Neuronal stem cell (in vitro differentiated cells): Measurements from ENCODE around the gene DZANK1.
A peak's percentile ranks its signal among the peaks of the same experiment; 100 is the strongest.

Experiments
- DNase-seq: peaks from one replicate; pipeline ENCODE4 v3.0.0-alpha.2; 2013; ENCODE audit warnings: low spot score
- H2AFZ ChIP-seq: one replicate; pipeline ENCODE4 v1.6.1; 2013; ENCODE audit warnings: mild to moderate bottlenecking, low read length, inconsistent platforms
- H2AK5ac ChIP-seq: 2 replicates; pipeline ENCODE4 v1.6.1; 2013; ENCODE audit warnings: low read depth, mild to moderate bottlenecking, inconsistent platforms, low read length, moderate library complexity, mixed read lengths
- H2BK120ac ChIP-seq: 2 replicates; pipeline ENCODE4 v1.6.1; 2013; ENCODE audit warnings: low read depth, mild to moderate bottlenecking, inconsistent platforms, low read length, moderate library complexity, mixed read lengths
- H2BK12ac ChIP-seq: one replicate; pipeline ENCODE4 v1.6.1; 2013; ENCODE audit warnings: low read length, inconsistent platforms
- H2BK15ac ChIP-seq: 2 replicates; pipeline ENCODE4 v1.6.1; 2013; ENCODE audit warnings: mild to moderate bottlenecking, low read length, inconsistent platforms, mixed read lengths
- H2BK5ac ChIP-seq: one replicate; pipeline ENCODE4 v1.6.1; 2013; ENCODE audit warnings: inconsistent platforms, mild to moderate bottlenecking, low read length, moderate library complexity
- H3K14ac ChIP-seq: one replicate; pipeline ENCODE4 v1.6.1; 2013; ENCODE audit warnings: low read length, inconsistent platforms
- H3K18ac ChIP-seq: 2 replicates; pipeline ENCODE4 v1.6.1; 2013; ENCODE audit warnings: low read length, inconsistent platforms
- H3K23ac ChIP-seq: 2 replicates; pipeline ENCODE4 v1.6.1; 2013; ENCODE audit warnings: low read depth, mild to moderate bottlenecking, mixed read lengths, low read length, inconsistent platforms; ENCODE audit not compliant: poor library complexity
- H3K27ac ChIP-seq: replicated peaks from 3 replicates; pipeline ENCODE4 v1.5.1; 2013; ENCODE audit warnings: low read length, inconsistent platforms
- H3K27me3 ChIP-seq, 3 experiments: 2 replicates each; pipeline ENCODE4 v1.6.1; 2013; ENCODE audit warnings: low read length in 3 of 3, mild to moderate bottlenecking in 2 of 3, inconsistent platforms in 1 of 3, low read depth in 1 of 3, mixed read lengths in 1 of 3, moderate library complexity in 1 of 3; ENCODE audit not compliant: control insufficient read depth in 3 of 3, insufficient read depth in 3 of 3
- H3K36me3 ChIP-seq, 2 donors: replicated peaks in 1 of 2; 2 replicates each; pipeline ENCODE4 v1.6.1; 2013; ENCODE audit warnings: low read length in 2 of 2; ENCODE audit not compliant: control insufficient read depth in 2 of 2, insufficient read depth in 2 of 2
- H3K4ac ChIP-seq: 2 replicates; pipeline ENCODE4 v1.6.1; 2013; ENCODE audit warnings: inconsistent platforms, mild to moderate bottlenecking, low read length, moderate library complexity
- H3K4me1 ChIP-seq, 2 donors: 1 replicate in 1 of 2; 2 replicates in 1 of 2; pipeline ENCODE4 v1.6.1; 2013; ENCODE audit warnings: low read length in 2 of 2, low read depth in 1 of 2; ENCODE audit not compliant: control insufficient read depth in 2 of 2, insufficient read depth in 1 of 2
- H3K4me2 ChIP-seq: one replicate; pipeline ENCODE4 v1.6.1; 2013; ENCODE audit warnings: mild to moderate bottlenecking, low read length, inconsistent platforms; ENCODE audit not compliant: insufficient read depth, poor library complexity, severe bottlenecking
- H3K4me3 ChIP-seq, 2 donors: 2 replicates each; pipeline ENCODE4 v1.5.1; 2013; ENCODE audit warnings: low read length in 2 of 2, mild to moderate bottlenecking in 2 of 2, inconsistent platforms in 1 of 2, moderate library complexity in 1 of 2
- H3K79me1 ChIP-seq: one replicate; pipeline ENCODE4 v1.6.1; 2013; ENCODE audit warnings: low read depth, mild to moderate bottlenecking, inconsistent platforms, low read length, moderate library complexity
- H3K9ac ChIP-seq: one replicate; pipeline ENCODE4 v1.6.1; 2013; ENCODE audit warnings: mild to moderate bottlenecking, low read depth, low read length, inconsistent platforms; ENCODE audit not compliant: poor library complexity
- H3K9me3 ChIP-seq, 2 donors: replicated peaks in 1 of 2; 2 replicates each; pipeline versions ENCODE3 to v1.6.1; 2013; ENCODE audit warnings: low read length in 2 of 2, mild to moderate bottlenecking in 2 of 2, inconsistent platforms in 1 of 2, low read depth in 1 of 2, mixed read lengths in 1 of 2, moderate library complexity in 1 of 2; ENCODE audit not compliant: control insufficient read depth in 2 of 2, insufficient read depth in 1 of 2
- H4K8ac ChIP-seq: one replicate; pipeline ENCODE4 v1.6.1; 2013; ENCODE audit warnings: low read depth, mild to moderate bottlenecking, inconsistent platforms, low read length, moderate library complexity
- H4K91ac ChIP-seq: one replicate; pipeline ENCODE4 v1.6.1; 2013; ENCODE audit warnings: low read length, low read depth, mild to moderate bottlenecking, inconsistent platforms; ENCODE audit not compliant: poor library complexity
- WGBS, 2 donors: extraction: QIAGEN DNeasy Blood & Tissue Kit; methylation state at CpG; one replicate each; pipeline ENCODE4 v1.1.7; 2013; ENCODE audit warnings: missing lambda C conversion rate in 2 of 2, mixed read lengths in 1 of 2; ENCODE audit not compliant: insufficient read length in 2 of 2, insufficient replicate concordance in 1 of 2; ENCODE audit errors: extremely low coverage in 2 of 2; 5-methylcytosine and 5-hydroxymethylcytosine counted together

The DZANK1 gene

DNA sequence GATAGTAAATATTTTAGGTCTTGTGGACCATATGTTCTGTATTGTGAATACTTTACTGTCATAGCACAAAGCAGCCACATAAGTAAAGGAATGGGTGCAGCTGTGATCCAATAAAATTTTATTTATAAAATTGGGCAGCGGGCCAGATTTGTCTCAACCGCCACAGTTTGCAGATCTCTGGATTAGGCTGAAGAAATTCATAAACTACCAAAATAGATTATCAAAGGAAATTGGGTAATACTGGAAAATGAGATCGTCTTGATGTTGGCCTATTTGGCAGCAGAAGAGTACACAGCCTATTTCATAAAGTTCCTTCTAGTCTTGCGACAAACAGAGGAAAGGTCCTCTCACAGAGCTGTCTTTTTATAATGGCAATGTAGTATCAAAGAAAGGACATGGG is 69.8 kb downstream of the DZANK1 start:
- Histone ChIP-seq H3K9me3 (no peaks in the 10 kb centered on the region), H2BK12ac (no peak overlapping the region), H3K27me3 (no peaks in the 10 kb centered on the region), H2BK5ac (no peak overlapping the region), H3K23ac (no peak overlapping the region), H3K79me1 (no peaks in the 10 kb centered on the region), H3K14ac (no peak overlapping the region), H3K36me3 (peaks cover 1 to 3% of the 10 kb centered on the region in 2 donors), H2BK15ac (no peak overlapping the region), H2AK5ac (no peak overlapping the region), H3K27ac (no peak overlapping the region), H3K18ac (no peak overlapping the region), H2BK120ac (no peak overlapping the region), H3K4ac (no peak overlapping the region), H4K91ac (no peak overlapping the region), H3K4me1 (peaks cover 2 to 14% of the 10 kb centered on the region in 2 donors), H2AFZ (no peak overlapping the region), H3K9ac (no peak overlapping the region), H3K4me2 (no peak overlapping the region), H4K8ac (no peak overlapping the region), H3K4me3 (no peak overlapping the region)
- no CpG with 5 or more reads among the region's 4 CpGs for WGBS, 2 donors
- DNase-seq, result no peak

DNA sequence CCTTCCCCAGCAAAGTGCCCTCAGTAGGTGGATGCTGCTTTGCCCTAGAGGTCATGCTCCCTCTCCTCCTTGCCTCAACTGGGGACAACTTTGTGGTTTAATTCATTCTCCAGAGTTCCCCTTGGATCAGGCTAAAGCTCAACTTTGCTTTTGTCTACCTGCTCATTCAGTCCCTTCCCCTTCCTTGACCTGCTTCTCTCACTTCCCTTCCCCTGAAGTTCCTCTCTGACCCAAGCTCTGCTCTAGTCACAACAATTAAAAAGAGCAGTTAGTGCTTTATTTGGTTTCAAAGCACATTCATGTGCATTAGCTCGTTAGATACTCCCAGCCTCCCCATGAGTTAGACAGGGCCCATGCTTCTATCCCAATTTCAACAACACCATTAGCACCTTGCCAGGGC is 71.3 kb downstream of the DZANK1 start:
- Histone ChIP-seq H2BK15ac (no peak overlapping the region), H3K4me2 (no peak overlapping the region), H3K4ac (no peak overlapping the region), H3K9me3 (no peaks in the 10 kb centered on the region), H3K4me3 (no peak overlapping the region), H2BK12ac (no peak overlapping the region), H4K91ac (no peak overlapping the region), H3K36me3 (peaks cover 3% of the 10 kb centered on the region in 2 donors), H3K27ac (no peak overlapping the region), H3K18ac (no peak overlapping the region), H2BK5ac (no peak overlapping the region), H3K27me3 (no peaks in the 10 kb centered on the region), H3K79me1 (no peaks in the 10 kb centered on the region), H2AFZ (no peak overlapping the region), H4K8ac (no peak overlapping the region), H3K9ac (no peak overlapping the region), H2BK120ac (peak overlapping the region; percentile 35), H3K14ac (no peak overlapping the region), H2AK5ac (no peak overlapping the region), H3K4me1 (peaks cover 2 to 14% of the 10 kb centered on the region in 2 donors), H3K23ac (no peak overlapping the region)
- no CpG with 5 or more reads among the region's 1 CpG for WGBS, 2 donors
- no peak for DNase-seq

DNA sequence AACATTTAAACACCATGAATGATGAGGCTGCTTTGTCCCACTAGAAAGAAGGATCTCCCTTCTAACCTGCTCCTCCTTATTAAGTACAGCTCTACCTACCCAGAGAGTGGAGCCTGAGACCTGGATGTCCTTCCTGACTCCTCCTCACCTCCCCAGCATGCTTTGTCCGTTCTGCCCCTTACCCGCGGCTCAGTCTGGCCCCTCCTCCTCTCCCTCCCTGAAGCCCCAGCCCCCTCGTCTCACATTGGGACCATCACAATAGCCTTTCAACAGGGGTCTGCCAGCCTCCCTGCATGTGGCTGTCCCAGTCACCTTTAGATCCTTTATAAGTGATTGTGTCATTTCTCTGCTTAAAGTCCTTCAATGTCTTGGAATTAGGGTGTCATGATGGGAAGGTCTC is 72.5 kb downstream of the DZANK1 start:
- H3K9me3 ChIP-seq, result no peaks in the 10 kb centered on the region
- no peak overlapping the region for H2AK5ac ChIP-seq
- no peak overlapping the region for H3K4me3 ChIP-seq
- peaks cover 3 to 6% of the 10 kb centered on the region in 2 donors for H3K36me3 ChIP-seq
- H3K79me1 ChIP-seq, result no peaks in the 10 kb centered on the region
- peaks cover 2 to 14% of the 10 kb centered on the region in 2 donors for H3K4me1 ChIP-seq
- no CpG with 5 or more reads among the region's 4 CpGs for WGBS, 2 donors
- H3K9ac ChIP-seq, result no peak overlapping the region
- no peak overlapping the region for H3K23ac ChIP-seq
- no peak for DNase-seq
- H2BK120ac ChIP-seq, result no peak overlapping the region
- no peak overlapping the region for H2BK12ac ChIP-seq
- H4K91ac ChIP-seq, result no peak overlapping the region
- no peak overlapping the region for H4K8ac ChIP-seq
- H3K14ac ChIP-seq, result no peak overlapping the region
- H3K18ac ChIP-seq, result no peak overlapping the region
- H3K27me3 ChIP-seq, result no peaks in the 10 kb centered on the region
- H2AFZ ChIP-seq, result peak overlapping the region; percentile 36
- no peak overlapping the region for H2BK15ac ChIP-seq
- H2BK5ac ChIP-seq, result no peak overlapping the region
- no peak overlapping the region for H3K4ac ChIP-seq
- H3K27ac ChIP-seq, result no peak overlapping the region
- H3K4me2 ChIP-seq, result no peak overlapping the region

DNA sequence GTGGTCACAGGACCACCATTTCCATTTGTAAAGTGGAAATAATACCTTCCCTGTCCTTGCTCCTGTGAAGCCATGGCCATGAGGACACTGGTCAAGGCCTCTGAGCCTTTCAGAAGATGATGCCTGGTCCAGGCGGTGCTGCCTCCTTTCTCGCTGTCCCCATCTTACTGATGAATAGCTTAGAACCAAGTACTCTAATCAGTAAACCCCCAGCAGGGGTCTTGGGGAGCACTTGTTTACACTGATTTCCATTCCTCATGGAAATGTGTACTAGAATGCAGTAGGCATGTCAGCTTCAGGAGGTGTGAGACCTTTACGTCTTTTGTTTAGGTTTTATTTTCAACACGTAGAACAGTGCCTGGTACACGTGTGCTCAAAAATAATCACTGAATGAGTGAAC is 75.1 kb downstream of the DZANK1 start:
- Histone ChIP-seq H2BK12ac (no peak overlapping the region), H2BK120ac (no peak overlapping the region), H2BK5ac (no peak overlapping the region), H3K14ac (no peak overlapping the region), H3K79me1 (no peaks in the 10 kb centered on the region), H3K4me3 (no peak overlapping the region), H2AFZ (no peak overlapping the region), H2BK15ac (no peak overlapping the region), H3K36me3 (peaks cover 1 to 10% of the 10 kb centered on the region in 2 donors), H3K9me3 (no peaks in the 10 kb centered on the region), H2AK5ac (no peak overlapping the region), H3K23ac (no peak overlapping the region), H3K4ac (no peak overlapping the region), H3K4me2 (no peak overlapping the region), H3K4me1 (peaks cover 2 to 14% of the 10 kb centered on the region in 2 donors), H3K27me3 (no peaks in the 10 kb centered on the region), H3K18ac (no peak overlapping the region), H3K9ac (no peak overlapping the region), H3K27ac (no peak overlapping the region), H4K8ac (no peak overlapping the region), H4K91ac (no peak overlapping the region)
- WGBS, 2 donors, result no CpG with 5 or more reads among the region's 5 CpGs
- no peak for DNase-seq
